Natural killer cell (primary cell): ENCODE results near the gene ALDH1B1. TPM values are rescaled to one million over a fixed set of nuclear protein-coding genes. Genes with fewer than 3 reads are reported as not detected.

Experiments
- ATAC-seq, 3 donors: fragments of 150-1000 bp in 2 of 3; fragments of 200-7000 bp in 1 of 3; cut with Tn5 transposase; 1 replicate in 1 of 3; 2 replicates in 2 of 3; pipeline ENCODE4 v1.10.0; 2021; ENCODE audit warnings: mild to moderate bottlenecking in 2 of 3, moderate library complexity in 2 of 3
- DNase-seq, 2 donors: peaks; one replicate each; pipeline versions ENCODE4 v3.0.0 to v3.0.0-alpha.2; 2013 to 2021; ENCODE audit warnings: mixed read lengths in 1 of 2
- H3K27ac ChIP-seq: one replicate; pipeline ENCODE4 v1.5.1; 2013; ENCODE audit warnings: mild to moderate bottlenecking, low read length
- H3K27me3 ChIP-seq: one replicate; pipeline ENCODE4 v1.6.1; 2013; ENCODE audit warnings: low read length; ENCODE audit not compliant: control insufficient read depth, insufficient read depth
- H3K36me3 ChIP-seq: one replicate; pipeline ENCODE4 v1.6.1; 2013; ENCODE audit warnings: low read length; ENCODE audit not compliant: control insufficient read depth, insufficient read depth
- H3K4me1 ChIP-seq: one replicate; pipeline ENCODE4 v1.6.1; 2013; ENCODE audit warnings: low read length; ENCODE audit not compliant: control insufficient read depth, insufficient read depth
- H3K4me3 ChIP-seq: one replicate; pipeline ENCODE4 v1.5.1; 2013; ENCODE audit warnings: low read length
- H3K9me3 ChIP-seq: one replicate; pipeline ENCODE4 v1.6.1; 2013; ENCODE audit warnings: low read length; ENCODE audit not compliant: control insufficient read depth, insufficient read depth
- H3K27ac Mint-ChIP-seq, 2 donors: one replicate each; pipeline ENCODE4 v1.8.0; 2022; ENCODE audit warnings: mild to moderate bottlenecking in 2 of 2, mixed read lengths in 2 of 2, moderate library complexity in 1 of 2
- H3K27me3 Mint-ChIP-seq, 2 donors: one replicate each; pipeline ENCODE4 v1.8.0; 2022; ENCODE audit warnings: low read depth in 2 of 2, mixed read lengths in 2 of 2
- H3K36me3 Mint-ChIP-seq: one replicate; pipeline ENCODE4 v1.8.0; 2022; ENCODE audit warnings: mixed read lengths
- H3K4me1 Mint-ChIP-seq, 2 donors: one replicate each; pipeline ENCODE4 v1.8.0; 2022; ENCODE audit warnings: mixed read lengths in 2 of 2
- H3K4me3 Mint-ChIP-seq: one replicate; pipeline ENCODE4 v1.8.0; 2022; ENCODE audit warnings: mild to moderate bottlenecking, moderate library complexity, mixed read lengths
- H3K9me3 Mint-ChIP-seq, 2 donors: one replicate each; pipeline ENCODE4 v1.8.0; 2022; ENCODE audit warnings: mixed read lengths in 2 of 2
- CTCF ChIP-seq: fragments of 200-600 bp; IDR thresholded peaks from one replicate; pipeline ENCODE4 v1.8.0; 2022; ENCODE audit warnings: antibody characterized with exemption
- WGBS: methylation state at CpG from one replicate; pipeline ENCODE4 v1.1.7; 2013; ENCODE audit warnings: missing lambda C conversion rate; ENCODE audit not compliant: insufficient coverage; 5-methylcytosine and 5-hydroxymethylcytosine counted together
- intact Hi-C: fragments of 100-400 bp; cut with micrococcal nuclease; formaldehyde crosslinking; loops from one replicate; pipeline ENCODE4 v1.14.2; 2022
- total RNA-seq, 4 donors: library from RNA; stranded (reverse); fragments of 120-200 nt in 1 of 4; gene quantifications; one replicate each; pipeline versions ENCODE4 v1.2.3 to v1.2.4, GENCODE V29; 2013 to 2022

The ALDH1B1 gene
- total RNA-seq, 3 donors from 2014 or later (not counting 1 experiment from before 2014, with no cell fraction given) = 2.5 to 5.3 (median 3.5) TPM

- TF ChIP-seq CTCF = no peak
- no peaks in the 10 kb centered on the region for H3K36me3 ChIP-seq
- no peaks in the 10 kb centered on the region for H3K9me3 Mint-ChIP-seq
- no peaks in the 10 kb centered on the region for H3K36me3 Mint-ChIP-seq
- H3K4me1 ChIP-seq = no peaks in the 10 kb centered on the region
- no peak overlapping the region for H3K4me3 Mint-ChIP-seq
- H3K4me3 ChIP-seq = no peak overlapping the region
- H3K27me3 Mint-ChIP-seq = peaks cover 7 to 18% of the 10 kb centered on the region in 2 donors
- H3K4me1 Mint-ChIP-seq = no peaks in the 10 kb centered on the region
- DNase-seq = no peak
- ATAC-seq = no peak
- no peaks in the 10 kb centered on the region for H3K27me3 ChIP-seq
- H3K27ac ChIP-seq = no peak overlapping the region
- 73% methylated on average over 4 of the region's 6 CpGs for WGBS
- H3K9me3 ChIP-seq = no peaks in the 10 kb centered on the region
- intact Hi-C loops = no loop called here
- H3K27ac Mint-ChIP-seq = no peak overlapping the region
Measured at GRCh38 chr9:38401994-38402393, 9.5 kb downstream of the ALDH1B1 start.

GRCh38 chr9:38404314-38404713 lies 11.8 kb downstream of the ALDH1B1 start:
- H3K27ac Mint-ChIP-seq = no peak overlapping the region
- intact Hi-C loops = no loop called here
- no peaks in the 10 kb centered on the region for H3K36me3 Mint-ChIP-seq
- ATAC-seq (no peak), DNase-seq (no peak)
- peaks cover 7 to 18% of the 10 kb centered on the region in 2 donors for H3K27me3 Mint-ChIP-seq
- no peaks in the 10 kb centered on the region for H3K9me3 Mint-ChIP-seq
- no peak for TF ChIP-seq CTCF
- H3K4me3 Mint-ChIP-seq = no peak overlapping the region
- H3K4me1 ChIP-seq = no peaks in the 10 kb centered on the region
- no peaks in the 10 kb centered on the region for H3K27me3 ChIP-seq
- WGBS = 76% methylated on average over 6 of the region's 6 CpGs
- no peaks in the 10 kb centered on the region for H3K4me1 Mint-ChIP-seq
- no peak overlapping the region for H3K4me3 ChIP-seq
- no peaks in the 10 kb centered on the region for H3K9me3 ChIP-seq
- H3K36me3 ChIP-seq = no peaks in the 10 kb centered on the region
- H3K27ac ChIP-seq = no peak overlapping the region

GRCh38 chr9:38405785-38406184 lies 13.3 kb downstream of the ALDH1B1 start:
- no peak for ATAC-seq
- Histone ChIP-seq H3K4me3 (no peak overlapping the region), H3K27me3 (no peaks in the 10 kb centered on the region), H3K4me1 (no peaks in the 10 kb centered on the region), H3K9me3 (no peaks in the 10 kb centered on the region), H3K27ac (no peak overlapping the region), H3K36me3 (no peaks in the 10 kb centered on the region)
- DNase-seq = no peak
- Mint-ChIP-seq H3K27ac (no peak overlapping the region), H3K4me3 (no peak overlapping the region), H3K36me3 (no peaks in the 10 kb centered on the region), H3K4me1 (no peaks in the 10 kb centered on the region), H3K9me3 (no peaks in the 10 kb centered on the region), H3K27me3 (peaks cover 7 to 18% of the 10 kb centered on the region in 2 donors)
- no peak for TF ChIP-seq CTCF
- intact Hi-C loops = no loop called here
- 87% methylated on average over 3 of the region's 3 CpGs for WGBS

- intact Hi-C loops = no loop called here
- H3K4me1 ChIP-seq = no peaks in the 10 kb centered on the region
- WGBS = 95% methylated on average over 9 of the region's 9 CpGs
Measured at GRCh38 chr9:38406476-38407186, 14.1 kb downstream of the ALDH1B1 start.

More at GRCh38 chr9:38406476-38407186, 14.1 kb downstream of the ALDH1B1 start:
- H3K27me3 ChIP-seq = no peaks in the 10 kb centered on the region
- H3K36me3 ChIP-seq = no peaks in the 10 kb centered on the region
- peaks cover 14 to 18% of the 10 kb centered on the region in 2 donors for H3K27me3 Mint-ChIP-seq
- no peak overlapping the region for H3K27ac Mint-ChIP-seq
- no peaks in the 10 kb centered on the region for H3K9me3 Mint-ChIP-seq
- no peak overlapping the region for H3K27ac ChIP-seq
- H3K4me3 Mint-ChIP-seq = no peak overlapping the region
- no peaks in the 10 kb centered on the region for H3K36me3 Mint-ChIP-seq
- no peak overlapping the region for H3K4me3 ChIP-seq
- no peaks in the 10 kb centered on the region for H3K4me1 Mint-ChIP-seq
- ATAC-seq (no peak), DNase-seq (no peak)
- TF ChIP-seq CTCF = no peak
- no peaks in the 10 kb centered on the region for H3K9me3 ChIP-seq
